HUDEP-2 (cell line): ENCODE data around the gene TTC28.

ENCODE experiments used
- DNase-seq, 76 experiments: peaks; one replicate each; lab custom pipeline; 2025; ENCODE audit not compliant: unreplicated experiment in 76 of 76; lab: John Stamatoyannopoulos, UW

TTC28 gene

DNA sequence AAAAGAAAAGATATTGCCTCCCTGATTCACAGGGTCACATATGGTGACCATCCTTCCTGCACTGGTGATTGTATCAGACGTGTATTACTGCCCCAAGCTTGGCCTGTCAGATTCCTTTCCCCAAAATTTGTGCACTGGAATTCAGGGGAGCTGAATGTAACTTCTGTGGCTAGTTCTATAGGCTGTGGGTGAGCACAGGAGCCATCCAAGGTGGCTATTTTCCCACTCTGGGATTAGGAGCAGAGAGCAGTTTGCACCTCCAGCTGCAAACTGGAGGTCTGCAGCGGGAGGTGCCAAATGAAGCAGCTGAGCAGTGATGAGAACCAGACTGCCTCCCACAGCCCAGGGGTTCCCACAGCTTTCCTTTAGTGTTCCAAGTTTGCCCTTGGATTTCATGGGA is 636.4 kb downstream of the TTC28 start:
- DNase-seq: no peak

GRCh38 chr22:28034760-28035401 is 644.8 kb downstream of the TTC28 start:
- DNase-seq: peak in 31 of 76 experiments; percentile 10 to 55 (median 28)

GRCh38 chr22:28034145-28034759 is 645.4 kb downstream of the TTC28 start:
- no peak for DNase-seq

DNA sequence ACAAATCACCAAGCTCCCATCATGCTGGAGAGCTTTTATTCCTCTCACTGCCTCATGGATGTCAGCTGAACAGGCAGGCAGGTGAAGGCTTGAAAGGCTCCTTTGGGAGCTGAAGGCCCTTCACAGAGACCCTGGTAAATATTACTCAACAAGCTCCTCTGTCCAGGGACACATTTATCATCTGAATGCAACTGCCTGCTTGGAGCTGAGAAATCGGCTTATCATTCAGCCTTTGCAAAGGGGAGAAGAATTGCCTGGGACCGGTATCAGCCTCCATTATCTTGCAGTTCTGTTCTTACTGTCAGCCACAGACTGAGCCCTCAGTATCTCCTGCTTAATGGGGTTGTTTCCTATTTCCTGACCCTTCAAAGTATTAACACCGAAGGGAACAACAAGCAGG is 646.8 kb downstream of the TTC28 start:
- peak in 2 of 76 experiments; percentile 1 to 10 for DNase-seq

DNA sequence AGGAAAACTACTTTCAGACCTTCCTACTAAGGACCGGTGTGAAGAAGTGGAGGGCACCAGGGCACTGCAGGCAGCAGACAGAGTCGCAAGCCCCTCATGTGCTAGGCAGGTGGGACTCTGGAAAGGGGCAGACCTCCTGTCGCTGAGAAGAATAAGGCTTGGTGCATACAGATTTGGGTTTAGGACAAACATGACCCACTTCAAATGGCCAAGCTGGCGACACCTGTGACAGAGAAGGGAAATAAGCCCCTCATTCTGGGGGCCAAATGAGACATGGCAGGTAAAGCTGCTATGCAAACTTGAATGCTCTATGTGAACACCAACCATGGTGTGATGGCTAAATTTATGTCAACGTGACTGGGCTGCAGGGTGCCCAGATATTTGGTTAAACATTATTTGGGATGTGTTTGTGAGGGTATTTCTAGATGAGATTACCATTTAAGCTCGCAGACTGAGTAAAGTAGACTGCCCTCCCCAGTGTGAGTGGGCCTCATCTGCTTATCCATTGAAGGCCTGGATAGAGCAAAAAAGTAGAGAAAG is 648.2 kb downstream of the TTC28 start:
- no peak for DNase-seq

GRCh38 chr22:28030473-28030872 is 649.2 kb downstream of the TTC28 start:
- DNase-seq: no peak

DNA sequence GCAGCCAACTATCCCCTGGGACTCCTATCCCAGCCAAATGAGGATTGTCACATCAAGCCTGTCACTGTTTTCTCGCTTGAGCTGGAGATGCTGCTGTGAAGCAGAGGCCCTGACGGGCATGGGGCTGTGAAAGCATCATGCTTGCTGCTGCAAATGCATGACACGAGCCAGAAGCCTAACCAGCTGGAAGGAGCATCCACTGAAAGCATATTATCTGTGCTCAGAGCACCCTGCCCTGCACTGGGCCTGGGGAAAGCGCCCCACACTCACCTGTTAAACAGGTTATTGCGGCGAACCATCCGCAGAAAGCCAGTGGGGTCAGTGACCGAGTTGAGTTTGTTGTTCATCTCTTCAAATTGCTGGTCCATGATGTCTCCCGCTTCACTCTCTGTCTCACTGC is 649.7 kb downstream of the TTC28 start:
- DNase-seq: no peak

DNA sequence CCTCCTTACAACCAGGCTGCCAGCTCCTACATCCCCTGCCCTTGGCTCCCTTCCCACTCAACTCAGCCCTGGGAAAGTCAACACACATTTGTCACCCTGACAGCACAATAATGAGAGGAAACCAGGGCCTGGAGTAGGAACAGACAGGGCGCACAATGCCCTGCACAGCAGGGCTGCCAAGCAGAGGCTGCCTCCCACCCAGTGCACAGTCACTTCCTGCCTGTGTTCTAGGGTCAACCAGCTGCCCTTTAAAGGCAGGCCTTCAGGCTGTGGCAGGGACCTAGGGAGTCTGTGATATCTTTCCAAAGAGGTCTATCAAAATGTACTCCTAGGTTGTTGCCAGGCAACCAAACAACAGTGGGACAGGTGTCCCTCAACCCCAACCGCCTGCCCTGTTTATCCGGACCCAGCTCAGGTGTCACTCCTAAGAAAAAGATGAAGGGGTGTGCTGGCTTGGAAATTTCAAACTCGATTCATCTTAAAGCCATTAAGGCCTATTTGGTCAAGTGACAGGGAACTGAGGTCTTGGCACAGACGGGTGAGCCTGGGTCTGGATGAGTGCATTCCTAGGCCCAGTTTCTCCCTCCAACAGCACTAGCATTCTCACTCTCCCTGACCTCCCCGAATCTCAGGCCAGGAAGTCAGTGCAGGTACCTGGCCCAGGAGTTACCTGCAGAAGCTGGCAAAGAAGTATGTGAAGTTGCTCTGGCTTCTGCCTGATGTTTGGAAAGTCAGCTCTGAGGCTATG is 650.3 kb downstream of the TTC28 start:
- DNase-seq: no peak

- DNase-seq: no peak
These were observed 651.9 kb downstream of the TTC28 start for GRCh38 chr22:28027453-28028448.

- DNase-seq: no peak
These were observed 653.6 kb downstream of the TTC28 start for GRCh38 chr22:28025866-28026575.

GRCh38 chr22:28025333-28025732 is 654.3 kb downstream of the TTC28 start:
- peak in 3 of 76 experiments; percentile 7 to 26 (median 12) for DNase-seq

- DNase-seq: no peak
These were observed 655.2 kb downstream of the TTC28 start for GRCh38 chr22:28024422-28024888.

- DNase-seq: no peak
These were observed 655.9 kb downstream of the TTC28 start for GRCh38 chr22:28023774-28024173.

GRCh38 chr22:28023036-28023435 is 656.6 kb downstream of the TTC28 start:
- no peak for DNase-seq

DNA sequence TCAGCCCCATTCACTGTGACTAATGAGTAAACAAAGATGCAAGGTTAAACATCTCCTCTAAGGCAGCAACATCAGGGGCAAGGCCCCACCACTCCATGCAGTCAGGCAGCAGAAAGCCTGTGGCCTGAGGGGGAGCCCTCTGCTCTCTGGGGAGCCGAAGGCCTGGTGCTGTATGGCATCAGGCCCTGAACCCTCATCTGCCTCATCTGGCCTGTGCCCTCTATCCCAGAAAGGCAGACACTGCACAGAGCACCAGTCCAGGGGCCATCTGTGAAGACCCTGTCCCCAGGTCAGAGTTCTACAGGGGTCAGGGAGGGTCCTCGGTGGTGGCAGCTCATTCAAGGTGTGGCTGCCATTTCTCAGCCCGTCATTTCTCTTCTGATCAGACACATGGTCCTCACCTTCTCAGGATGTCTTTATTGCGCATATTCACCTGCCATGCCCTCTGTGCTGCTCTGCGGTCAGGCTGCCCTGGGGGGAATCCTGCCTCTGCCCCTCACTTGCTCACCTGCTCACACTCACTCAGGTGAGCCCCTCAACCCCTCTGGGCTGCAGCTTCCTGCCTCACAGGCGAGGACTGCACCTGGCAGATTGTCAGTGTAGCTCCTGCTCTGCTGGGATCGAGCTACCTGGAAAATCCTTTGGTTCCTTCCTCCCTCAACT is 657.5 kb downstream of the TTC28 start:
- DNase-seq: no peak

GRCh38 chr22:28021116-28021997 is 658.3 kb downstream of the TTC28 start:
- DNase-seq: no peak

- peak in 43 of 76 experiments; percentile 5 to 67 (median 36) for DNase-seq
These were observed 659.5 kb downstream of the TTC28 start for GRCh38 chr22:28019881-28020861.
